Pulmonary artery endothelial cell (primary cell): Measurements from ENCODE around the gene SGCD. TPM values are rescaled to one million over a fixed set of nuclear protein-coding genes. Genes with fewer than 3 reads are reported as not detected.

Experiments
- DNase-seq: peaks from one replicate; pipeline ENCODE4 v3.0.0-alpha.2; 2011; ENCODE audit warnings: low read depth, low spot score
- total RNA-seq: library from RNA; depleted of rRNA; stranded (reverse); fragments of >200 nt; gene quantifications from 2 replicates; pipeline ENCODE4 v1.2.3, GENCODE V29; 2014

Gene SGCD
- total RNA-seq, 1 donor from 2014 or later: not detected

- DNase-seq: no peak
These were observed 173.8 kb downstream of the SGCD start for GRCh38 chr5:156500755-156501154.

- DNase-seq: no peak
These were observed 178.1 kb downstream of the SGCD start for GRCh38 chr5:156505101-156505500.

GRCh38 chr5:156513123-156513815 is 186.3 kb downstream of the SGCD start:
- DNase-seq: no peak

GRCh38 chr5:156515121-156515520 is 188.2 kb downstream of the SGCD start:
- DNase-seq: no peak

- DNase-seq: no peak
These were observed 188.9 kb downstream of the SGCD start for GRCh38 chr5:156515803-156516360.

- DNase-seq: no peak
These were observed 195.9 kb downstream of the SGCD start for GRCh38 chr5:156522651-156523529.

- no peak for DNase-seq
These were observed 196.6 kb downstream of the SGCD start for GRCh38 chr5:156523607-156524006.

GRCh38 chr5:156526081-156526925 is 199.3 kb downstream of the SGCD start:
- no peak for DNase-seq

- DNase-seq: no peak
These were observed 200.6 kb downstream of the SGCD start for GRCh38 chr5:156527611-156528010.

GRCh38 chr5:156528673-156529072 is 201.7 kb downstream of the SGCD start:
- no peak for DNase-seq

- DNase-seq: no peak
These were observed 202.9 kb downstream of the SGCD start for GRCh38 chr5:156529892-156530291.

GRCh38 chr5:156531199-156531598 is 204.2 kb downstream of the SGCD start:
- DNase-seq: no peak

- DNase-seq: no peak
These were observed 206.0 kb downstream of the SGCD start for GRCh38 chr5:156532921-156533320.

GRCh38 chr5:156534085-156534484 is 207.1 kb downstream of the SGCD start:
- no peak for DNase-seq

GRCh38 chr5:156534906-156535485 is 208.0 kb downstream of the SGCD start:
- DNase-seq: no peak

- DNase-seq: no peak
These were observed 213.5 kb downstream of the SGCD start for GRCh38 chr5:156540491-156540890.

GRCh38 chr5:156541582-156541981 is 214.6 kb downstream of the SGCD start:
- DNase-seq: no peak

- no peak for DNase-seq
These were observed 216.6 kb downstream of the SGCD start for GRCh38 chr5:156543348-156544145.

GRCh38 chr5:156552855-156553358 is 225.9 kb downstream of the SGCD start:
- no peak for DNase-seq
